Gastrocnemius medialis (tissue), 4 donors: ENCODE data around the gene RALGAPA2.

Experiments used
- CTCF ChIP-seq, 5 experiments: fragments of 450-650 bp in 3 of 5; fragments of 200-600 bp in 2 of 5; sonication (generic) in 2 of 5; IDR thresholded peaks in 4 of 5; conservative IDR thresholded peaks in 1 of 5; 1 replicate in 4 of 5; 2 replicates in 1 of 5; pipeline ENCODE4 v1.5.1; 2016 to 2019; ENCODE audit warnings: antibody characterized with exemption in 5 of 5, mild to moderate bottlenecking in 3 of 5, moderate library complexity in 3 of 5
- POLR2A ChIP-seq, 2 donors: fragments of 450-650 bp; IDR thresholded peaks; one replicate each; pipeline ENCODE4 v1.6.1; 2017; ENCODE audit warnings: antibody characterized with exemption in 2 of 2, mild to moderate bottlenecking in 2 of 2, moderate library complexity in 2 of 2

GRCh38 chr20:20447196-20447595 is 265.2 kb downstream of the RALGAPA2 start:
- TF ChIP-seq CTCF (IDR thresholded peaks at IDR 0.05 in 4 of 5, conservative IDR thresholded peaks at IDR 0.05 in 1 of 5) (no peak), POLR2A (IDR thresholded peaks at IDR 0.05) (no peak)
